ENCODE results near the gene MAGEA9B. TPM values are rescaled to one million over a fixed set of nuclear protein-coding genes. Genes with fewer than 3 reads are reported as not detected.
"Not testable (repeated sequence)": the region's sequence is repeated elsewhere in the genome, so short reads cannot be mapped to it uniquely, and the experiment has no call there.

Gene MAGEA9B
- total RNA-seq, 1 experiment from 2014 or later: not detected

DNA sequence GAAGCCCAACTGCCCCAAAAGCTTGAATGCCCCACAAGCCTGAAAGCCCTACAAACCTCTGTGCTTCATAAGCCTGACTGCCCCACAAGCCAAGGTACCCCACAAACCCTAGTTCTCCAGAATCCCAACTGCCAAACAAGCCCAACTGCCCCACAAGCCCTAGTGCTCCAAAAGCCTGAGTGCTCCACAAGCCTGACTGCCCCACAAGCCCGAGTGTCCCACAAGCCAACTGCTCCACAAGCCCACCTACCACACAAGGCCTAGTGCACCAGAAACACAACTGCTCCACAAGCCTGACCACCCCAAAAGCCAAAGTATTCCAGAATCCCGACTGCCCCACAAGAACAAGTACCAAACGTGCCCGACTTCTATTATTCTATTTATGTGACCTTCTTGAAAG is 23.9 kb downstream of the MAGEA9B start:
- Histone ChIP-seq H3K27me3 (replicated peaks; ENCODE audit: control insufficient read depth, insufficient read depth, low read length) (no peaks in the 10 kb centered on the region), H3K9me3 (no peaks in the 10 kb centered on the region), H3K36me3 (ENCODE audit: control insufficient read depth, insufficient read depth, low read length) (no peaks in the 10 kb centered on the region), H3K4me3 (ENCODE audit: low read depth, low read length) (no peak overlapping the region), H3K4me1 (no peaks in the 10 kb centered on the region)
- ChIA-PET CTCF (no interaction called here), POLR2A (no interaction called here)
- no peak for TF ChIP-seq CTCF (IDR thresholded peaks at IDR 0.05; ENCODE audit: insufficient read depth in 1 of 2, low read depth in 1 of 2, low read length in 1 of 2, severe bottlenecking in 1 of 2, unreplicated experiment in 1 of 2)
- no peaks in the 10 kb centered on the region for H3K27me3 Mint-ChIP-seq (ENCODE audit: insufficient read depth, unreplicated experiment)
- no peaks in the 10 kb centered on the region for H3K4me1 Mint-ChIP-seq (ENCODE audit: low read depth, unreplicated experiment)
- DNase-seq: no peak
- no peak overlapping the region for H3K4me3 Mint-ChIP-seq (ENCODE audit: unreplicated experiment)
- BruUV-seq (replicated peaks): no TSS peak
- intact Hi-C loops (cut with micrococcal nuclease; ENCODE audit: unreplicated experiment): no loop called here
- H3K36me3 Mint-ChIP-seq (ENCODE audit: insufficient read depth, unreplicated experiment): no peaks in the 10 kb centered on the region
- H3K27ac Mint-ChIP-seq (ENCODE audit: unreplicated experiment): no peak overlapping the region
- no peaks in the 10 kb centered on the region for H3K9me3 Mint-ChIP-seq (ENCODE audit: unreplicated experiment)

- DNase-seq; H3K9me3 Mint-ChIP-seq (ENCODE audit: unreplicated experiment); H3K27me3 ChIP-seq (replicated peaks; ENCODE audit: control insufficient read depth, insufficient read depth, low read length); H3K4me1 Mint-ChIP-seq (ENCODE audit: low read depth, unreplicated experiment); intact Hi-C loops (cut with micrococcal nuclease; ENCODE audit: unreplicated experiment); H3K27me3 Mint-ChIP-seq (ENCODE audit: insufficient read depth, unreplicated experiment); H3K4me1 ChIP-seq; CTCF ChIA-PET; H3K4me3 ChIP-seq (ENCODE audit: low read depth, low read length); H3K36me3 ChIP-seq (ENCODE audit: control insufficient read depth, insufficient read depth, low read length); H3K9me3 ChIP-seq; H3K4me3 Mint-ChIP-seq (ENCODE audit: unreplicated experiment); H3K27ac Mint-ChIP-seq (ENCODE audit: unreplicated experiment); H3K36me3 Mint-ChIP-seq (ENCODE audit: insufficient read depth, unreplicated experiment); BruUV-seq (replicated peaks); POLR2A ChIA-PET: not testable (repeated sequence)
Observed at GRCh38 chrX:149555251-149555650, 32.0 kb downstream of the MAGEA9B start.

DNA sequence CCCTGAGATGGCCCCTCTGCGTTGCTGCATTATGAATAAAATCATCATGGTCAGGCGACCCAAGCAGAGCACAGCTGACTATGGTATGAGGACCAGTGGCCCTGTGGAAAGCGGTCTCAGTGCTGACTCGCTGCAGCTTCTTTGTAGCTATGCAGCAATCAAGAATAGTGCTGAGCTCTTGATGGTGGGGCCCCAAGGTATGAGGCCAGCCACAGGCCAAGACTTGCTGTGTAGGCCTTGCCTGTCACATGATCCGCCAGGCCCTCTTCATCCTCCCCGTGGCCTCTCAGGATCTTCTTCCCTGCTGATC is 35.4 kb downstream of the MAGEA9B start:
- DNase-seq; POLR2A ChIA-PET; H3K4me1 ChIP-seq; H3K36me3 ChIP-seq (ENCODE audit: control insufficient read depth, insufficient read depth, low read length); CTCF ChIA-PET; H3K27me3 Mint-ChIP-seq (ENCODE audit: insufficient read depth, unreplicated experiment); H3K4me3 ChIP-seq (ENCODE audit: low read depth, low read length); H3K36me3 Mint-ChIP-seq (ENCODE audit: insufficient read depth, unreplicated experiment); H3K9me3 Mint-ChIP-seq (ENCODE audit: unreplicated experiment); H3K9me3 ChIP-seq; H3K4me3 Mint-ChIP-seq (ENCODE audit: unreplicated experiment); H3K4me1 Mint-ChIP-seq (ENCODE audit: low read depth, unreplicated experiment); H3K27me3 ChIP-seq (replicated peaks; ENCODE audit: control insufficient read depth, insufficient read depth, low read length); H3K27ac Mint-ChIP-seq (ENCODE audit: unreplicated experiment); BruUV-seq (replicated peaks); intact Hi-C loops (cut with micrococcal nuclease; ENCODE audit: unreplicated experiment): not testable (repeated sequence)

- H3K9me3 ChIP-seq; H3K4me3 Mint-ChIP-seq (ENCODE audit: unreplicated experiment); H3K4me1 Mint-ChIP-seq (ENCODE audit: low read depth, unreplicated experiment); H3K36me3 ChIP-seq (ENCODE audit: control insufficient read depth, insufficient read depth, low read length); DNase-seq; H3K27me3 Mint-ChIP-seq (ENCODE audit: insufficient read depth, unreplicated experiment); H3K4me3 ChIP-seq (ENCODE audit: low read depth, low read length); H3K9me3 Mint-ChIP-seq (ENCODE audit: unreplicated experiment); H3K27ac Mint-ChIP-seq (ENCODE audit: unreplicated experiment); BruUV-seq (replicated peaks); CTCF ChIA-PET; POLR2A ChIA-PET; intact Hi-C loops (cut with micrococcal nuclease; ENCODE audit: unreplicated experiment); H3K4me1 ChIP-seq; H3K36me3 Mint-ChIP-seq (ENCODE audit: insufficient read depth, unreplicated experiment); H3K27me3 ChIP-seq (replicated peaks; ENCODE audit: control insufficient read depth, insufficient read depth, low read length): not testable (repeated sequence)
Observed at GRCh38 chrX:149551245-149551938, 35.9 kb downstream of the MAGEA9B start.

GRCh38 chrX:149550454-149550853 is 36.8 kb downstream of the MAGEA9B start:
- intact Hi-C loops (cut with micrococcal nuclease; ENCODE audit: unreplicated experiment); H3K9me3 Mint-ChIP-seq (ENCODE audit: unreplicated experiment); CTCF ChIA-PET; BruUV-seq (replicated peaks); DNase-seq; H3K4me1 ChIP-seq; H3K4me3 Mint-ChIP-seq (ENCODE audit: unreplicated experiment); H3K36me3 ChIP-seq (ENCODE audit: control insufficient read depth, insufficient read depth, low read length); H3K4me1 Mint-ChIP-seq (ENCODE audit: low read depth, unreplicated experiment); H3K9me3 ChIP-seq; H3K27me3 Mint-ChIP-seq (ENCODE audit: insufficient read depth, unreplicated experiment); POLR2A ChIA-PET; H3K27me3 ChIP-seq (replicated peaks; ENCODE audit: control insufficient read depth, insufficient read depth, low read length); H3K4me3 ChIP-seq (ENCODE audit: low read depth, low read length); H3K36me3 Mint-ChIP-seq (ENCODE audit: insufficient read depth, unreplicated experiment); H3K27ac Mint-ChIP-seq (ENCODE audit: unreplicated experiment): not testable (repeated sequence)

DNA sequence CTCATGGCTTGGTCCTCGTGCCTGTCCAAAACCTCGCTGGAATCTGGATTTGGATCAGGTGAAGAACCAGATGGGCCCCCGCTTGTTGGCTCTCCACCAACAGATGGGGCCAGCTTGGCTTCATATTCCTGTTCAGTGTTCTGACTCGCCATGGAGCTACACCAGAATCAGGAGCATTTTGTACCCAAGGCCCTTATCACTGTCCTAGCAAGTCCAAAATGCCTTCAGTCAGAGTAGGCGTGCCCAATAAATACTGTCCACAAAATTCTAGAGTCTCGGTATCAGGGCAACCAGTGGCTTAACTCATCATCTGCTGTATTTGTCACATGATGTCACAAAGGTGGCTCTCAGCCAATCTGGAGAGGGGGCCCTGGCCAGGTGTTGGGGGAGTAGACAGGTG is 37.6 kb downstream of the MAGEA9B start, which contains the start of gene HSFX3:
TSS of gene HSFX3 (minus strand) at position 224 of the 400 bp plus-strand sequence. CDS start at position 152, 72 bp downstream.
- H3K4me3 ChIP-seq (ENCODE audit: low read depth, low read length); H3K27me3 ChIP-seq (replicated peaks; ENCODE audit: control insufficient read depth, insufficient read depth, low read length); H3K9me3 ChIP-seq; CTCF ChIA-PET; H3K36me3 ChIP-seq (ENCODE audit: control insufficient read depth, insufficient read depth, low read length); intact Hi-C loops (cut with micrococcal nuclease; ENCODE audit: unreplicated experiment); H3K27me3 Mint-ChIP-seq (ENCODE audit: insufficient read depth, unreplicated experiment); H3K4me1 Mint-ChIP-seq (ENCODE audit: low read depth, unreplicated experiment); DNase-seq; BruUV-seq (replicated peaks); H3K9me3 Mint-ChIP-seq (ENCODE audit: unreplicated experiment); H3K4me1 ChIP-seq; POLR2A ChIA-PET; H3K27ac Mint-ChIP-seq (ENCODE audit: unreplicated experiment); H3K4me3 Mint-ChIP-seq (ENCODE audit: unreplicated experiment); H3K36me3 Mint-ChIP-seq (ENCODE audit: insufficient read depth, unreplicated experiment): not testable (repeated sequence)

All from Caco-2 (cell line).